ENCODE measurements around the gene ERLIN1.

DNA sequence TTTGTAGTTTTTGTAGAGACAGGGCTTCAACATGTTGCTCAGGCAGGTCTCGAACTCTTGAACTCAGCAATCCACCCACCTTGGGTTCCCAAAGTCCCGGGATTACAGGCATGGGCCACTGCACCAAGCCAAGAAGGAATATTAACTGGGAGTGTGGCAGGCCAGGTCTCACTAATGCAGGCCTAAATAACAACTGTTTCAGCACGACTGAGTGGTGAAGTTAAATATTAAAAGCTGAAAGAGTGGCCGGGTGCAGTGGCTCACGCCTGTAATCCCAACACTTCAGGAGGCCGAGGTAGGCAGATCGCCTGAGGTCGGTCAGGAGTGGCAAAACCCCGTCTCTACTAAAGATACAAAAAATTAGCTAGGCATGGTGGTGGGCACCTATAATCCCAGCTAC is 22.4 kb upstream of the ERLIN1 start:
- no peak for TF ChIP-seq CTCF (IDR thresholded peaks at IDR 0.05)
- TF ChIP-seq POLR2A (IDR thresholded peaks at IDR 0.05), result no peak
- TF ChIP-seq POLR2AphosphoS5 (IDR thresholded peaks at IDR 0.05), result no peak
- TF ChIP-seq EP300 (IDR thresholded peaks at IDR 0.05), result no peak
